Stimulated activated naive CD4-positive, alpha-beta T cell treated with Interleukin-2 at 50 U/mL for 16 hours (primary cell): ENCODE data around the gene AQP5.

Experiments used
- DNase-seq: peaks from one replicate; lab custom pipeline; 2025; lab: John Stamatoyannopoulos, UW

AQP5 gene

GRCh38 chr12:49961111-49961922 is at the start of gene AQP5:
TSS of gene AQP5 (plus strand) at chr12:49961872. CDS start at chr12:49962018, 146 bp downstream.
- DNase-seq: no peak

GRCh38 chr12:49912345-49913255 is 49.1 kb upstream of the AQP5 start:
- no peak for DNase-seq

GRCh38 chr12:49916129-49916919 is 45.3 kb upstream of the AQP5 start:
- DNase-seq: no peak

GRCh38 chr12:49917166-49917787 is 44.4 kb upstream of the AQP5 start:
- DNase-seq: no peak

- DNase-seq: no peak
Observed at GRCh38 chr12:49917788-49918173, 43.9 kb upstream of the AQP5 start.

GRCh38 chr12:49920241-49920914 is 41.3 kb upstream of the AQP5 start:
- DNase-seq: no peak

GRCh38 chr12:49920915-49921286 is 40.8 kb upstream of the AQP5 start:
- DNase-seq: no peak

- no peak for DNase-seq
Observed at GRCh38 chr12:49921299-49921698, 40.4 kb upstream of the AQP5 start.

GRCh38 chr12:49921936-49922335 is 39.7 kb upstream of the AQP5 start:
- no peak for DNase-seq

GRCh38 chr12:49922349-49923034 is 39.2 kb upstream of the AQP5 start:
- DNase-seq: no peak

GRCh38 chr12:49923035-49923644 is 38.5 kb upstream of the AQP5 start:
- DNase-seq: no peak

GRCh38 chr12:49923880-49924556 is 37.7 kb upstream of the AQP5 start:
- no peak for DNase-seq

GRCh38 chr12:49924628-49925246 is 36.9 kb upstream of the AQP5 start:
- no peak for DNase-seq

- DNase-seq: no peak
Observed at GRCh38 chr12:49925433-49926204, 36.1 kb upstream of the AQP5 start.

GRCh38 chr12:49928471-49928870 is 33.2 kb upstream of the AQP5 start:
- DNase-seq: no peak

- DNase-seq: no peak
Observed at GRCh38 chr12:49929581-49929980, 32.1 kb upstream of the AQP5 start.

GRCh38 chr12:49930515-49931288 is 31.0 kb upstream of the AQP5 start:
- no peak for DNase-seq

GRCh38 chr12:49932023-49932422 is 29.6 kb upstream of the AQP5 start:
- DNase-seq: no peak
